ENCODE data around the gene LRBA. TPM values are rescaled to one million over a fixed set of nuclear protein-coding genes. Genes with fewer than 3 reads are reported as not detected.
A peak's percentile ranks its signal among the peaks of the same experiment; 100 is the strongest.

The LRBA gene
- total RNA-seq, 1 experiment from 2014 or later, result 55.3 TPM

GRCh38 chr4:150938873-150939499, 76.1 kb downstream of the LRBA start:
- H3K4ac ChIP-seq (ENCODE audit: low read depth, low read length), result no peak overlapping the region
- WGBS (ENCODE audit: extremely low coverage, insufficient read length, low lambda C conversion rate), result no CpG with 5 or more reads among the region's 1 CpG
- H3K4me3 Mint-ChIP-seq, result no peak overlapping the region

More at GRCh38 chr4:150938873-150939499, 76.1 kb downstream of the LRBA start:
- Histone ChIP-seq H2AFZ (ENCODE audit: low read length) (no peak overlapping the region), H2BK5ac (ENCODE audit: insufficient read length, low read length) (no peak overlapping the region), H3K14ac (ENCODE audit: insufficient read depth, low read length) (no peak overlapping the region), H3K9ac (ENCODE audit: extremely low read depth, insufficient read length, low read length) (no peak overlapping the region), H3K79me2 (ENCODE audit: insufficient read depth, low read length) (peaks cover 2% of the 10 kb centered on the region; the same call in 1 of the 2 replicates), H3T11ph (ENCODE audit: low read length) (no peak overlapping the region), H2BK15ac (ENCODE audit: low read depth, low read length) (no peak overlapping the region), H2BK20ac (ENCODE audit: low read depth, low read length, poor library complexity, severe bottlenecking) (no peak overlapping the region), H3K79me1 (ENCODE audit: insufficient read depth, low read depth, low read length, poor library complexity, severe bottlenecking) (no peaks in the 10 kb centered on the region), H3K4me1 (ENCODE audit: insufficient read depth, low read length) (peaks cover 2% of the 10 kb centered on the region; the same call in 1 of the 2 replicates), H3K23me2 (ENCODE audit: insufficient read length, low read depth, low read length, poor library complexity, severe bottlenecking) (no peaks in the 10 kb centered on the region), H3K27me3 (ENCODE audit: insufficient read depth, low read length) (no peaks in the 10 kb centered on the region), H2BK120ac (ENCODE audit: low read depth, low read length, poor library complexity, severe bottlenecking) (no peak overlapping the region), H3K56ac (ENCODE audit: insufficient read length, low read depth, low read length) (no peak overlapping the region), H3K9me3 (ENCODE audit: control insufficient read depth, low read depth, low read length) (no peaks in the 10 kb centered on the region), H4K20me1 (ENCODE audit: control insufficient read depth, insufficient read depth, insufficient read length) (no peaks in the 10 kb centered on the region), H3K27ac (ENCODE audit: insufficient read length, low read depth, low read length) (no peak overlapping the region), H2BK12ac (ENCODE audit: insufficient read length, low read depth, low read length) (no peak overlapping the region), H2AK5ac (ENCODE audit: insufficient read length, low read length) (no peak overlapping the region), H4K8ac (replicated peaks; ENCODE audit: insufficient read length, low read depth, low read length) (no peak overlapping the region), H3K4me2 (ENCODE audit: insufficient read depth, insufficient read length, low read length) (peak overlapping the region; percentile 36), H3K23ac (ENCODE audit: insufficient read length, low read depth, low read length) (no peak overlapping the region), H3K18ac (ENCODE audit: insufficient read length, low read depth, low read length) (no peak overlapping the region), H4K91ac (ENCODE audit: insufficient read length, low read depth, low read length) (no peak overlapping the region), H4K5ac (ENCODE audit: insufficient read length, low read depth, low read length) (no peak overlapping the region)
- Mint-ChIP-seq H3K4me1 (peaks cover 23 to 28% of the 10 kb centered on the region in 2 experiments), H3K27ac (peak overlapping the region in 1 of 3 experiments; percentile 93; a peak in 3 of 7 replicates), H3K36me3 (ENCODE audit: insufficient read depth in 1 of 3, low read depth in 3 of 3) (no peaks in the 10 kb centered on the region), H3K9me3 (no peaks in the 10 kb centered on the region), H3K27me3 (ENCODE audit: low read depth) (no peaks in the 10 kb centered on the region)
- DNase-seq, result no peak
- no peak for TF ChIP-seq CTCF (conservative IDR thresholded peaks at IDR 0.05)
